Measurements from ENCODE around the gene BTN1A1. TPM values are rescaled to one million over a fixed set of nuclear protein-coding genes. Genes with fewer than 3 reads are reported as not detected.

BTN1A1 gene
- total RNA-seq, 1 experiment from 2014 or later = 0.10 TPM

DNA sequence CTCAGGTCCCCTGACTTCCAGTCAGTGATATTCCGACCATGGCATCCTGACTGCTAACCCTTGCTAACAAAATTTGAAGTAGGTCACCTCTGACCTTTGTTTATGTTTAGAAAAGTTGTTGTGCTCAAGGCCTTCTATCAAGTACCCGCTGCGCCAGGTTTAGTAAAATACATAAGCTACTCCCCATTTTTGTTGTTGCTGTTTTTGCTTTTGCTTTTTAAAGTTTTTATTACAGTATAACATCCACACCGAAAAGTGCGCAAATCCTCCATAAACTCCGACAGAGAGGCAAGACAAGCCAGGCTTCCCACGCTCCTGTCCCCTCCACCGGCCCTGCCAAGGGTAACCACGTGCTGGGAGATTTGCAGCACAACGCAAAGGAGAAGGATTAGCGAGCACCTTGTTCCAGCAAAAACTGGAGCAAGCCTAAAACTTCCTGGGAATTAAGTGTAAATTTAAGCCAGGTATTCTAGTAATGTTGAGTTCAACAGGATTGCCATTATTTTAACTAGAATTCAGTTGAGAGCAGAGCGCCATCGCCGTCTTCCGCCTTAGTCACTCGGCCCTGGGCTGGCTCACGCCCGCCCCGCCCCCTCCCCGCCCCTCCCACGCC, 20.2 kb downstream of the BTN1A1 start:
- peak; percentile 57 for ATAC-seq
- no TSS peak for BruUV-seq (replicated peaks)
- Histone ChIP-seq H3K4me3 (ENCODE audit: low read depth in 2 of 2, low read length in 2 of 2) (peak overlapping the region; percentile 29 to 62), H3K27me3 (ENCODE audit: control insufficient read depth, insufficient read depth, low read length) (no peaks in the 10 kb centered on the region), H3K36me3 (ENCODE audit: control insufficient read depth, insufficient read depth, low read length) (no peaks in the 10 kb centered on the region), H3K9me3 (ENCODE audit: control insufficient read depth, insufficient read depth, low read depth, low read length) (no peaks in the 10 kb centered on the region), H3K27ac (ENCODE audit: low read length) (peak overlapping the region; percentile 92), H3K4me1 (ENCODE audit: control insufficient read depth, insufficient read depth, low read length) (peaks cover 9% of the 10 kb centered on the region)
- intact Hi-C loops (cut with micrococcal nuclease; ENCODE audit: unreplicated experiment) = no loop called here
- TF ChIP-seq SIN3A (IDR thresholded peaks at IDR 0.05; ENCODE audit: borderline replicate concordance, insufficient read depth, low read depth, low read length) (no peak), POLR2AphosphoS5 (IDR thresholded peaks at IDR 0.05; ENCODE audit: low read depth, low read length) (0 out of 2 replicates have a peak, but pooled peaks have one; percentile 31)
- CTCF ChIA-PET = no interaction called here
- POLR2A ChIA-PET = no interaction called here
- in situ Hi-C loops (cut with HindIII; ENCODE audit: low pct_unique_long_range_greater_than_20kb, low sequenced_read_pairs) = no loop called here
- peak; percentile 39 for DNase-seq (ENCODE audit: low read depth, low spot score)

DNA sequence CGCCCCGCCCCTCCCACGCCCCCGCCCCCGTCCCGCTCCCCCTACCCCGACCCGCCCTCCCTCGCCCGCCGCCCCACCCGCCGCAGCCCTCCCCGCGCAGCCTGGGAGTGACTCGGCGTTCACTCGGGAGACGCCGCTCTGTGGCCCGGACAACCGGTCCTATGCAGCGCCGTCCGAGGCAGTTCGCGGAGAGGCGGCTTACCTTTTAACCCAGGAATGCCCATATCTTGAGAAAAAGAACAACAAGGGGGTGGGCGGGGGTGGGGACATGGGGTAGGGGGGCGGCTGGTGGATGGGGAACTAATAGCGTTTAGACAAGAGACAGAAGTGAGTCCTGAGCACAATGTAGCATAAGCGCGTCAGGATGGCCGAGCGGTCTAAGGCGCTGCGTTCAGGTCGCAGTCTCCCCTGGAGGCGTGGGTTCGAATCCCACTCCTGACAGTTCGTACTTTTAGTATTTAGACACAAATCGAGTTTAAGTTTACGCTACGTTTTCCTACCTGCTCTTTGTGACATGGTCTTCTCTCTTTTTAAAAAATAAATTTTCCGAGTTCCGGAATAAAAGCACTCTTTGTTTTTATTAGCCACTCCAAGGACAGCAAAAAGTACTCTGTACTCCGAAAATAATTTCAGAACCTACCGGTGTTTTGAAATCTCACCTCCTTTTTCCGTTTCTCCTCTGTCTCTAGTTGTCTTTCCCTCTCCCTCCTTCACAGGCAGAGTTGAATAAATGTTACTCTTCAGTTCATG, 20.9 kb downstream of the BTN1A1 start:
- ATAC-seq = peak; percentile 91
- in situ Hi-C loops (cut with HindIII; ENCODE audit: low pct_unique_long_range_greater_than_20kb, low sequenced_read_pairs) (no loop called here), intact Hi-C loops (cut with micrococcal nuclease; ENCODE audit: unreplicated experiment) (no loop called here)
- H3K9me3 ChIP-seq (ENCODE audit: control insufficient read depth, insufficient read depth, low read depth, low read length) = no peaks in the 10 kb centered on the region
- H3K27me3 ChIP-seq (ENCODE audit: control insufficient read depth, insufficient read depth, low read length) = no peaks in the 10 kb centered on the region
- peak overlapping the region; percentile 98 for H3K27ac ChIP-seq (ENCODE audit: low read length)
- CTCF ChIA-PET = no interaction called here
- TF ChIP-seq SIN3A (IDR thresholded peaks at IDR 0.05; ENCODE audit: borderline replicate concordance, insufficient read depth, low read depth, low read length) (no peak), POLR2AphosphoS5 (IDR thresholded peaks at IDR 0.05; ENCODE audit: low read depth, low read length) (peak; percentile 46), TCF7L2 (IDR thresholded peaks at IDR 0.05; ENCODE audit: low read depth, low read length) (no peak)
- TF ChIP-seq, protein P1, sequence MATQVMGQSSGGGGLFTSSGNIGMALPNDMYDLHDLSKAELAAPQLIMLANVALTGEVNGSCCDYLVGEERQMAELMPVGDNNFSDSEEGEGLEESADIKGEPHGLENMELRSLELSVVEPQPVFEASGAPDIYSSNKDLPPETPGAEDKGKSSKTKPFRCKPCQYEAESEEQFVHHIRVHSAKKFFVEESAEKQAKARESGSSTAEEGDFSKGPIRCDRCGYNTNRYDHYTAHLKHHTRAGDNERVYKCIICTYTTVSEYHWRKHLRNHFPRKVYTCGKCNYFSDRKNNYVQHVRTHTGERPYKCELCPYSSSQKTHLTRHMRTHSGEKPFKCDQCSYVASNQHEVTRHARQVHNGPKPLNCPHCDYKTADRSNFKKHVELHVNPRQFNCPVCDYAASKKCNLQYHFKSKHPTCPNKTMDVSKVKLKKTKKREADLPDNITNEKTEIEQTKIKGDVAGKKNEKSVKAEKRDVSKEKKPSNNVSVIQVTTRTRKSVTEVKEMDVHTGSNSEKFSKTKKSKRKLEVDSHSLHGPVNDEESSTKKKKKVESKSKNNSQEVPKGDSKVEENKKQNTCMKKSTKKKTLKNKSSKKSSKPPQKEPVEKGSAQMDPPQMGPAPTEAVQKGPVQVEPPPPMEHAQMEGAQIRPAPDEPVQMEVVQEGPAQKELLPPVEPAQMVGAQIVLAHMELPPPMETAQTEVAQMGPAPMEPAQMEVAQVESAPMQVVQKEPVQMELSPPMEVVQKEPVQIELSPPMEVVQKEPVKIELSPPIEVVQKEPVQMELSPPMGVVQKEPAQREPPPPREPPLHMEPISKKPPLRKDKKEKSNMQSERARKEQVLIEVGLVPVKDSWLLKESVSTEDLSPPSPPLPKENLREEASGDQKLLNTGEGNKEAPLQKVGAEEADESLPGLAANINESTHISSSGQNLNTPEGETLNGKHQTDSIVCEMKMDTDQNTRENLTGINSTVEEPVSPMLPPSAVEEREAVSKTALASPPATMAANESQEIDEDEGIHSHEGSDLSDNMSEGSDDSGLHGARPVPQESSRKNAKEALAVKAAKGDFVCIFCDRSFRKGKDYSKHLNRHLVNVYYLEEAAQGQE (IDR thresholded peaks at IDR 0.05; ENCODE audit: insufficient read depth in 1 of 2, low read depth in 2 of 2, low read length in 1 of 2) = no peak
- TF ChIP-seq, protein P2, sequence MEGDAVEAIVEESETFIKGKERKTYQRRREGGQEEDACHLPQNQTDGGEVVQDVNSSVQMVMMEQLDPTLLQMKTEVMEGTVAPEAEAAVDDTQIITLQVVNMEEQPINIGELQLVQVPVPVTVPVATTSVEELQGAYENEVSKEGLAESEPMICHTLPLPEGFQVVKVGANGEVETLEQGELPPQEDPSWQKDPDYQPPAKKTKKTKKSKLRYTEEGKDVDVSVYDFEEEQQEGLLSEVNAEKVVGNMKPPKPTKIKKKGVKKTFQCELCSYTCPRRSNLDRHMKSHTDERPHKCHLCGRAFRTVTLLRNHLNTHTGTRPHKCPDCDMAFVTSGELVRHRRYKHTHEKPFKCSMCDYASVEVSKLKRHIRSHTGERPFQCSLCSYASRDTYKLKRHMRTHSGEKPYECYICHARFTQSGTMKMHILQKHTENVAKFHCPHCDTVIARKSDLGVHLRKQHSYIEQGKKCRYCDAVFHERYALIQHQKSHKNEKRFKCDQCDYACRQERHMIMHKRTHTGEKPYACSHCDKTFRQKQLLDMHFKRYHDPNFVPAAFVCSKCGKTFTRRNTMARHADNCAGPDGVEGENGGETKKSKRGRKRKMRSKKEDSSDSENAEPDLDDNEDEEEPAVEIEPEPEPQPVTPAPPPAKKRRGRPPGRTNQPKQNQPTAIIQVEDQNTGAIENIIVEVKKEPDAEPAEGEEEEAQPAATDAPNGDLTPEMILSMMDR (IDR thresholded peaks at IDR 0.05) = no peak
- POLR2A ChIA-PET = no interaction called here
- peak overlapping the region; percentile 65 to 66 for H3K4me3 ChIP-seq (ENCODE audit: low read depth in 2 of 2, low read length in 2 of 2)
- H3K4me1 ChIP-seq (ENCODE audit: control insufficient read depth, insufficient read depth, low read length) = peaks cover 9% of the 10 kb centered on the region
- BruUV-seq (replicated peaks) = no TSS peak
- peak; percentile 72 for DNase-seq (ENCODE audit: low read depth, low spot score)
- H3K36me3 ChIP-seq (ENCODE audit: control insufficient read depth, insufficient read depth, low read length) = no peaks in the 10 kb centered on the region

All from Panc1 (cell line).